HG03108 (cell line): ENCODE measurements around the gene STAB2.

Source experiments
- ATAC-seq: cut with Tn5 transposase; IDR thresholded peaks from one replicate; pipeline ENCODE4 v1.9.1; 2021; ENCODE audit warnings: moderate library complexity; ENCODE audit not compliant: unreplicated experiment

STAB2 gene

DNA sequence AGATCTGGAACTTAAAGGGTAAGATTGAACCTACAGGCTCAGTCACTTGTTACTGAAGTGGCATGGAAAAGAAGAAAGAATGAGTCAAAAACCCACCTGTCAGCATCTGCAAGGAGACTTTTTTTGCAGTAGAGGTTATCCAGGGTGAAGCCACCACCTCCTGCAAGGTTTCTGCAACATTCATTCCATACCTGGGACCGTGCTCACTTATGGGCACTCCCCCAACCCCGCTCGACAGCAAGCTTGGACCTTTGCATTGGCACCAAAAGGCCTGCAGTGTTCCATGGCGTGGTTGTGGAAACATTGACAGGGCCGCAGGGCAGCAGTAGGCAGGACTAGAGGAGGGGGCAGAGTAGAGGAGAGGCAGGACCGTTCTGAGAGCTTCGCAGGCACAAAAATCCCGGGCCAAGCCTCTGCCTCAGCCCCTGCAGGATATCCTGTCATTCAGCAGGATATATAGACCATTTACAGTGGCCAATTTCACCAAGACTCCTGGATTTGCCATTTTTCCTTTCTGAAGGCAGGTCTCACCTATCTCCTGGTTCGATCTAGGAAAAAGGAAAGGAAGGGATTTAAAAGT, at the start of gene STAB2:
Gene STAB2 (plus strand): TSS at position 483 of the 580 bp plus-strand sequence. CDS start 204 bp downstream, outside the sequence.
- no peak for ATAC-seq

DNA sequence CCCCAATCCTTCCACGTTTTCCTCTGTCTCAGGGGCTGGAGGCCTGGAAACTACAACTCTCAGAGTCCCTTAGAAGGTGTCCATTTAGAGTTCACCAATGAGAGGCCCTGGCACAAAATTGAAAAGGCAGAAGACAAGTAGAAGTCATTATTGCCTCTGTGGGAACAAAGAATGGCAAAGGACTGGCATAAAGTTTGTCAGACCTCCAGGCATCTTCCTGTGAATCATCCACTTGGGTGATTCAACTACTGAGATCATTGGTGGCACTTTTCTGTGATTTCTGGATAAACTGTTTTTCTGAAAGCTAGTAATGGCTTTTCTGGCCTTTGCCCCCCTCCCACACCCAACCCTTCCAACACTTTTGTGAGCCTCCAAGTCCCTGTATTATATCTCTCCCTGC, 48.7 kb upstream of the STAB2 start:
- no peak for ATAC-seq

DNA sequence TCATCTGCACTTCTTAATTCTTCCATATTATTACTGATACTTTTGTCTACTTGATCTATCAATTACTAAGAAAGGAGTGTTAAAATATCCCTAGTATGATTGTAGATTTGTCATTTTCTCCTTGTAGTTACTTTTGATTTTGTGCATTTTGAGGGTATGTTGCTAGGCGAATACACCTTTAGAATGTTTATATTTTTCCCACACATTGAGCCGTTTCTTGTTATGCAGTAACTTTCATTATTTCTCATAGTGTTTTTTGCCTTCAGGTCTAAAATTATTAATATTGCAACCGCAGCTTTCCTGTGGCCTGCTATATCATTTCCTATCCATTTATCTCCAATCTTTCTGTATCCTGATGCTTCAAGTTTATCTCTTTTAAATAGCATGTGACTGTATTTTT, 46.8 kb upstream of the STAB2 start:
- no peak for ATAC-seq

- ATAC-seq, result no peak
These were observed 45.0 kb upstream of the STAB2 start for GRCh38 chr12:103542078-103542477.

DNA sequence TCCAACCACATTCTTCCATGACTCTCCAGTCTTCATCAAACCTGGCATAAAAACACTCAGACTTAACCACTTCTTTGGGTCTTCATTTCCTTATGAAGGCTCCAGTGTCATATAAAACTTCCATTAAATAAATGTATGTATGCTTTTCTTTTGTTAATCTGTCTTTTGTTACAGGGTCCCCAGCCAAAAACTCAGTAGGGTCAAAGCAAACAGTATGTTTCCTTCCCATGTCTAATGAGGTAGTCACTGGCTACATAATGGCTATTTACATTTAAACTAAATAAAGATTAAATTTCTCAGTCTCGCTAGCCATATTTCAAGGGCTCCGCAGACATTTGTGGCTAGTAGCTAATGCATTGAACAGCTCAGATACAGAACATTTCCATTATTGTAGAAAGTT, 40.1 kb upstream of the STAB2 start:
- ATAC-seq, result no peak

DNA sequence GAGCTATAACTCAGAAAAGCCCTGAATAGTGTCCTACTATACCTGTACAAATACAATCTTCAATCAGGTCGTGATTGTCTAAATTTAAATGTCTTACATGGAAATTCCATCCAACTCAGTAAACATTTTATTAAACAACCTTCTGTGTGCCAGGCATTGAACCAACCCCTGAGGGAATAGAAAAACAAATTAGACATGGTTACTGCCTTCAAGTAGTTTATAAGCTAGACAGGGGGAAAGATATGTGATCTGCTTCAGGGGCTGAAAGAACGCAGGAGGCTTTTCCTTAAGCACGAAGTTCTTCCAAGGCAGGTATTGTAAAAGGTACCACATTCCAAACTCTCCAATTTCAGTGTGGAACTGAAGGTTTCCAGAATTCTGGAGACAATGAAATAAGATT, 39.7 kb upstream of the STAB2 start:
- ATAC-seq, result no peak

DNA sequence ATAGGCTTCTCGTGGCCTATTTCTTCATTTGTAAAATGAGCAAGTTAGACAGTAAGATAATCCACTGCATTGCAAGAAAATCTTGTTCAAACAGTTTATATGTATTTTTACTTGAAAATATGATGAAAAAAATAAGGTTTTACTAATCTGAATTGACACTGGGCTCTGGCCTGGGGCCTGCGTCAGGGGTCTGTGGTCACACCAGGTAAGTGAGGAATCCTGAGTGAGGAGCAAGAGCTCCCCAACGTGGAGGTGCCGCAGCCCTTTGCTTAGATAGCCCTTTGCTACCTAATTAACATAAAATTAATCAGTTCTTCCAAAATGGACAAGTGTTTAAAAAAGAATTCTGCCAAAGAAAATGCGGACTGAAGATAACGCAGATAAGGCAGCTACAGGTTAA, 39.1 kb upstream of the STAB2 start:
- ATAC-seq, result no peak

DNA sequence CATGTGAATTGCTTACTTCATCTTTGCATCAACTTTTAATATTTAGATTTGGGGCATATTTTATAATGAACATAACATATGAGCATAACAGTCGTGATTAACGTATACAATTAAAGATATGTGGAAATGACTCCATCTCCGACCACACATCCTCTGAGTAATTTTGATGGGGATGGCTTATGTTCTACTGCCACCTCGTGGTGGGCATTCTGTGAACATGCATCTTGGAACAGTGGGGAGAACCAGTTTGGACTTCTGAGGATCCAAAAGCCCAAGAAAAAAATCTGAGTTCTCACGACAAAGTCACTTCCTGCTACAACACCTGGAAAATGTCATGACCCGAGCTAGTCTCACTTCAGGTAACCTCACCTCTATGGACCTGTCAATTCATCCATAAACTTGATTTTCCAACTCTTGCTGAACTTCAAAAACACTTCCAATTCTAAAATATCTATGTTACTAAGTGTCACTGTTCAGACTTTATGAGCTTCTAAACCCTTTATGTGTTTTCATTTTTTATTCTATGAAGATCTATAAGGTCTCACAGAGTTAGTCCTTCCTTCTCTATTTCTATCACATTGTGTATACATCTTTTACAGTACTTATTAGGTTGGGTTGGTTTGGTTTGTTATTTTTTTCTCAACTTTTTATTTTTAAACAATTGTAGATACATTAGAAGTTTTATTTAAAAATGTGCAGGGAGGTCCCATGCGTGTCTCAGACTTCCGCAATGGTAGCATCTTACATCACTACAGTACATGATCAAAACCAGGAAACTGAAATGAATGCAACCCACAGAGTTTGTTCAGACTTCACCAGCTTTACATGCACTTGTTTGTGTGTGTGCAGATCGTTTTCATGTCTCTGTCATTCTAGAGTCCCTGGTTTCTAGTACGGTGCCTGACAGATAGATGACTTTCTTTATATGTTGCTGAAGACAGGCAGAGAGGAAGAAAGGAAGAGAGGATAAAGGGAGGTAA, 38.2 kb upstream of the STAB2 start:
- peak; percentile 81 for ATAC-seq

GRCh38 chr12:103556890-103557627, 30.0 kb upstream of the STAB2 start:
- ATAC-seq, result no peak

- no peak for ATAC-seq
These were observed 29.5 kb upstream of the STAB2 start for GRCh38 chr12:103557628-103558010.

- no peak for ATAC-seq
These were observed 28.2 kb upstream of the STAB2 start for GRCh38 chr12:103558879-103559278.

- no peak for ATAC-seq
These were observed 26.4 kb upstream of the STAB2 start for GRCh38 chr12:103560604-103561101.

DNA sequence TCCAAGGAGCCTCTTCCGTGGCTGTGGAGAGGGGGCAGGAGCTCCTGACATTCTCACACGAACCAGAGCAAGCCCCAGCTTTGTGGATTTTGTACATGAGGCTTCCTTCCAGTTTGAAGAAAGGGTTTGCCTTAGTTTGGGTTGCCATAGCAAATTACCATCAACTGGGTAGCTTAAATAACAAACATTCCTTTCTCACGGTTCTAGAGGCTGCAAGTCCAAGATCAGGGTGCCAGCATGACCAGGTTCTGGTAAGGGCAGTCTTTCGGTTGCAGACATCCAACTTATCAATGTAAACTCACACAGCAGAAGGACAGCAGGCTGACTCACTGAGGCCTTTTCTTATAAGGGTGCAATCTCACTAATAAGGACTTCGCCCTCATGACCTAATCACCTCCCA, 25.9 kb upstream of the STAB2 start:
- ATAC-seq, result no peak

DNA sequence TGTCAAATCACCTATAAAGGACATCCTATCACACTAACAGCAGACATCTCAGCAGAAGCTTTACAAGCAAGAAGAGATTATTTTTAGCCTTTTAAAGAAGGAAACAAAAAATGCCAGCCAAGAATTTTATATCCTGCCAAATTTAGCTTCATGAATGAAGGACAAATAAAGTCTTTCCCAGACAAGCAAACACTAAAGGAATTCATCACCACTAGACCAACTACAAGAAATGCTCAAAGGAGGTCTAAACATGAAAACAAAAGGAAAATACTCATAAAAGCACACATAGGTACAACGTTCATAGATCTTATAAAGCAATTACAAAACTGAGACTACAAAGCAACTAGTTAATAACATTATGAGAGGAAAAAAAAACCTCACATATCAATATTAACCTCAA, 20.7 kb upstream of the STAB2 start:
- no peak for ATAC-seq

DNA sequence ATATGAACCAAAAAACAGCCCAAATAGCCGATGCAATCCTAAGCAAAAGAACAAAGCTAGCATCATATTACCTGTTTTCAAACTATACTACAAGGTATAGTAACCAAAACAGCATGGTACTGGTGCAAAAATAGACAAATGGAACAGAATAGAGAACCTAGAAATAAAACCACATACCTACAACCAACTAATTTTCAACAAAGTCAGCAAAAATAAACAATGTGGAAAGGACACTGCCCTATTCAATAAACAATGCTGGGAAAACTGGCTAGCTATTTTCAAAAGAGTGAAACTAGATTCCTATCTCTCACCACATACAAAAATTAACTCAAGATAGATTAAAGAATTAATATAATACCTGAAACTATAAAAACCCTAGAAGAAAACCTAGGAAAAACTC, 17.8 kb upstream of the STAB2 start:
- ATAC-seq, result no peak

GRCh38 chr12:103571286-103571685, 15.8 kb upstream of the STAB2 start:
- ATAC-seq, result no peak

DNA sequence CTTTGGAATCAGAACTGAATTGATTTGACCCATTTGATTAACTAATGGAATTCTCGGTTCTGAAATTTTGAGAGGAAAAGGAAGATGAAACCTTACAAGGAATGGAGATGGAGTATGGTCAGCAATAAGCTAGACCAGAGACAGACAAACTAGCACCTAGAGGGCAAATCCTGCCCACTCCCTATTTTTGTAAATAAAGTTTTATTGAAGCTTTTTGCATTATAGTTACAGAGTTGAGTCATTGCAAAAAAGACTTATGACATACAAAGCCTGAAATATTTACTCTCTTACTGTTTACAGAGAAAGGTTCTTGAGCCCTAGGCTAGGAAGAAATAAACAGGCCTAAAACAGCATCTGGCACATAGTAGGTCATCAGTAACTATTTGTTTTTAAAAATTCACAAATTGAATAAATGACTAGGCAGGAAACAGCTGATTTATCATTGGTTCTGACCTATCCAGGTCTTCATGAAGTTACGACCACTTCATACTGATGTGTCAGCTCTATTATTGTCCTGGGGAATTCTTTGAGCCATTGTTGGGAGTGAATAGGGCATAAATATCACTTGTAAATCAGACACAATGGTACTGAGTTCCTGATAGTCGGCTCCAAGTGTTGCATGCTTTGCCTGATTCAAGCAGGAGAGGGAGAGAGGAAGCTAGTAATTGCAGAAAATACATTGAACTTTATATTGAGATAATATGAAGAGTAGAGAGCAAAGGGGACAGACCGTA, 14.6 kb upstream of the STAB2 start:
- no peak for ATAC-seq

DNA sequence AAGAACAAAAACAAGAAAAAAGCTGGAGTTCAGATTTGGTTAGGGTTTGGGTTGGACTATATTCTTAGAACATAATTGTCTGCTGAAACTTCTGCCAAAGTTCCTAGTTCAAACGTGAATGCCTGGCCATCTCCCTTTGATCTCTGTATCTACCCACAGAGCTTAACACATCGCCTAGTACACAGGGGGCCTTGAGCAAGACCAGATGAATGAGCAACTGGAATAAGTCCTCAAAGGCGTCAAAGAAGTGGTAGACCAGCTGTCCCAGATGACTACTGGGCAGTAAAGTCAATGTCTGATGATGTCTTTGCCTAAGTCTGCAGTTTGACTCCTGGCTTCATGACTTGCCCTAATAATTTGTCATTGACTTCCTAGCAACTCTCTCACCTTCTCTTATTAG, 13.9 kb upstream of the STAB2 start:
- no peak for ATAC-seq

GRCh38 chr12:103578926-103579325, 8.1 kb upstream of the STAB2 start:
- ATAC-seq, result no peak

GRCh38 chr12:103580026-103580425, 7.0 kb upstream of the STAB2 start:
- ATAC-seq, result no peak

DNA sequence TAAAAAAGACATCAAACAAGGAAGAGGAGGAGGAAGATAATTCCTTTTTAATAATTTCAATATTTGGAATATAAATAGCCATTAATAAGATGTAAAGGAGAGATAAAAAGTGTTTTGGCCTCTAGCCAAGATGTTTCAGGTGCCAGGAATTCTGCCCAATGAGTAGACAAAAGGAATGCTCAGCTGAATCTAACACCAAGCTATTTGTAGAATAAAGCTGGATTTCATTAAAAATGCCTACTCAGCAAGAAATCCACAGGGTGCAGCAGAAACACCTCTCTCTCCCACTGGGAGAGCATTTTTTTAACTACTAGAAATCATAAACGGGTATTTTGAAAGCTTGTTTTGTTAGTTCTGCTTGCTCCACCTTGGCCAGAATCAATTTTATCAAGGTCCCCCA, 4.1 kb upstream of the STAB2 start:
- no peak for ATAC-seq
